NCI-H1930 (cell line): ENCODE results near the gene MPLKIP.
"Not testable (repeated sequence)": the region's sequence is repeated elsewhere in the genome, so short reads cannot be mapped to it uniquely, and the experiment has no call there.

Source experiments
- DNase-seq, 2 experiments: peaks; one replicate each; lab custom pipeline; 2025; lab: John Stamatoyannopoulos, UW

Gene MPLKIP

DNA sequence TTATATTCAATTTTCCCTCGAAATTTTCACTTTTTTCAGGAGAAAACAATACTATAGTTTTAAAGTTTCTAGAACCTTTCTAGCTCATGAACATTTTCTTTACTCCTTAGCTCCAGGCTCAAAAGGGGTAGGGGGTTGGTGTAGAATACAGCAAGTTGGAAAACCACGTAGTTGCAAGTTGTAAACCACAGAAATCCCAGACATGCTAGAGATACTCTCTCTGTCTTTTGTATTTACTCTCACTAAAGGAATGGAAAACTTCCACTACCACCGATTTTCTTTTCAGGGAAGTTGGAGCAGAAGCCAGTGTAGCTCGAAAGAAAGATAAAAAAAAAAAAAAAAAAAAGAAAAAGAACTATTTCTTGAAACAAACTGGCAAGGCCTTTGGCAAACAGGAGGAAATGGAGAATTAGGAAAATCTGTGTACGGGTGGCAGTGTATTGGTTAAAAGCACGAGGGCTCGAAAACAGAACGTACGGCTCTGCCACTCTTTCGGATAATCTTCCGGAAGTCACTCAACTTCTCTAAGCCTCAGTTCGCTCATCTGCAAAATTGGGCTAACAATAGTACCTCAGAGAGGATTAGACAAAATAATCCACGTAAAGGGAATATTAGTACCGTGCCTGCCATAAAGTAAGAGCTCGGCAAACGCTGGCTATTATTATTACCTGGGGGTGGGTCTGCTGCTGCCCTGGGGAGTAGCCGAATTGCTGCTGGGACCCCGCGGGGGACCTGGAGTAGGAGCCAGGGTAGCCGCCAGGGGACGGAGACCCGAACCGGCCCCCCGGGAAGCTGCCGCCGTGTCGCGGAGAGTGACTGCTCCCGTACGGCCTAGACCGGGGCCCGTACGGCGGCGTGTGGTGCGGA is 628 bp downstream of the MPLKIP start:
- no peak for DNase-seq

DNA sequence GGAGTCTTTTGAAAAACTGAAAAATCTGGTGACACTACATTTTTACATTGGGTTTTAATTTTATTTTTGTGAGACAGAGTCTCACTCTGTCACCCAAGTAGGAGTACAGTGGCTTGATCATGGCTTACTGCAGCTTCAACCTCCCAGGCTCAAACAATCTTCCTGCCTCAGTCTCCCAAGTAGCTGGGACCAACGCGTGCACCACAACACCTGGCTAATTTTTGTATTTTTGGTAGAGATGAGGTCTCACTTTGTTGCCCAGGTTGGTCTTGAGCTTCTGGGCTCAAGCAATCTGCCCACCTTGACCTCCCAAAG is 11.5 kb downstream of the MPLKIP start:
- no peak for DNase-seq

DNA sequence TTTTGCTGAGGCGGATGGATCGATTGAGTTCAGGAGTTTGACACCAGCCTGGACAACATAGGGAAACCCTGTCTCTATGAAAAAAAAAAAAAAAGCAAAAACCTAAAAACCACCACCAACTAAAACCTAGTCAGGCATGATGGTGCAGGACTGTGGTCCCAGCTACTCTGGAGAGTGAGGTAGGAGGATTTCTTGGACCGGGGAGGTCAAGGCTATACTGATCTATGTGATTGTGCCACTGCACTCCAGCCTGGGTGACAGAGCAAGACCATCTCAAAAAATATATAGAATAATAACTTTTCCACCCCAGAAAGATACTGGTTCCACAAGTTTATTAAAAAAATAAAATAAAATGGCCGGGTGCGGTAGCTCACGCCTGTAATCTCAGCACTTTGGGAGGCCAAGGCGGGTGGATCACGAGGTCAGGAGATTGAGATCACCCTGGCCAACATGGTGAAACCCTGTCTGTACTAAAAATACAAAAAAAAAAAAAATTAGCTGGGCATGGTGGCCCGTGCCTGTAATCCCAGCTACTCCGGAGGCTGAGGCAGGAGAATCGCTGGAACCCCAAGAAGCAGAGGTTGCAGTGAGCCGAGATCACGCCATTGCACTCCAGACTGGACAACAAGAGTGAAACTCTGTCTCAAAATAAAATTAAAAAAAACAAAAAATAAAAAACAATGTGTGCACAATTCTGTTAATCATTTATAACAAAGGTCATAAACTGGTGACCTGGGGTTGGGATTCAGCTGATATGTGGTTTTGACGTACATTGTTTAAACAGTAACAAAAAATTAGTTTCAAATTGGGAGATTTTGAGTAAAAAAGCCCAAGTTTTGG is 12.1 kb downstream of the MPLKIP start:
- not testable (repeated sequence) for DNase-seq

DNA sequence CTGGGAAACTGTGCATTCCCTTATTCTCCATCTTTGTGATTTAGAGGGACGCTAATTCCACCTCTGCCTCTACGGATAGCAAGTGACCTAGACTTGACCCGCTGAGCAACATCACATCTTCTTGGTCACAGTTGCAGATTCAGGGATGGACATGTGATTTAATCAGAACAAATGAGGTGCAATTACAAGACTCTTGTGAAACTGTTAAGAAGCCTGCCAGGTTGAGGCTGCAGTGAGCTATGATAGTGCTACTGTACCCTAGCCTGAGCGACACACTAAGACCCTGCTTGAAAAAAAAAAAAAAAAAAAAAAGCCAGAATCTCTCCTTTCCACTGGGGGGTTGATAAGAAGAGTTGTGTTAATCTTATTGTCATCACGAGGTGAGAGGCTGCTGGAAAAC is 14.4 kb downstream of the MPLKIP start:
- no peak for DNase-seq

DNA sequence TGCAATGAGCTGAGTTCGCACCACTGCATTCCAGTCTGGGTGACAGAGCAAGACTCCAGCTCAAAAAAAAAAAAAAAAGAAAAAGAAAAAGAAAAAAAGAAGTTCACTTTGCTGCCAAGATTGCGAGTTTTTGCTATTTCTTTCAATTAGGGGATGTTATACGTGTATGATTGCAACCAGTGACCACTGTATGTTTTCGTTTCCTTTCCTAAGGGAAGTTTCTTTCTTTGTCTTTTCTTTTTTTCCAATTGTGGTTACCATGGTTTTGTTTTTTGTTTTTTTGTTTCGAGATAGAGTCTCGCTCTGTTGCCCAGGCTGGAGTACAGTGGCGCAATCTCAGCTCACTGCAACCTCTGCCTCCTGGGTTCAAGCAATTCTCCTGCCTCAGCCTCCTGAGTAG is 16.2 kb downstream of the MPLKIP start:
- not testable (repeated sequence) for DNase-seq

DNA sequence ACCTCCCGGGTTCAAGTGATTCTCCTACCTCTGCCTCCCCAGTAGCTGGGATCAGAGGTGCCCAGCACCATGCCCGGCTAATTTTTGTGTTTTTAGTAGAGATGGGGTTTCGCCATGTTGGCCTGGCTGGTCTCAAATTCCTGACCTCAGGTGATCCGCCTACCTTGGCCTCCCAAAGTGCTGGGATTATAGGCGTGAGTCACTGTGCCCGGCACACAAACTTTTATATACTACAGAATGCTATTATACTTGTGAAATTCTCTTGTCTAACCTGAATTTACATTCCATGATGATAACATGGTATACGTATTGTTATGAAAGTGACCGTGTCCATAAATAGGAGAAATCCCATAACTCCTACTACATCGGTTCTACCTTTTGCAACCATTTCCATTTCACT is 17.2 kb downstream of the MPLKIP start:
- not testable (repeated sequence) for DNase-seq

DNA sequence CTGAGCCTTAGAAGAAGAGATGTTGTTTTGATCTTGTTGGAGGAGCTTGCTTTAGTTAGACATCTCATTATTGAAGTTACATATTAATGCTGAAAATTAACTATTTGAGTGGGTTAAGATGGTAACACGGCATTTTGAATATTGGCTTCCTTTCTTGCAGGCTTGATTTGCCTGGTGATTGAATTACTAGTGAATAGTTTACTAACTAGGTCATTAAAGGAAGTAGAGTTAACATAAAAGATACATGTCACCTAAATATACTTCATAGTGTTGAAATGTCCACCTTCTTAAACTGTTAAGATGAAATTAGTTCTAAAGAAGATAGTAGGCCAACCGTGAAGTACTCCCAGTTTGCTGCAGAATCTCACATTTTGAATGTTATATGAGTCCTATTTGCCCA is 18.5 kb downstream of the MPLKIP start:
- no peak for DNase-seq

DNA sequence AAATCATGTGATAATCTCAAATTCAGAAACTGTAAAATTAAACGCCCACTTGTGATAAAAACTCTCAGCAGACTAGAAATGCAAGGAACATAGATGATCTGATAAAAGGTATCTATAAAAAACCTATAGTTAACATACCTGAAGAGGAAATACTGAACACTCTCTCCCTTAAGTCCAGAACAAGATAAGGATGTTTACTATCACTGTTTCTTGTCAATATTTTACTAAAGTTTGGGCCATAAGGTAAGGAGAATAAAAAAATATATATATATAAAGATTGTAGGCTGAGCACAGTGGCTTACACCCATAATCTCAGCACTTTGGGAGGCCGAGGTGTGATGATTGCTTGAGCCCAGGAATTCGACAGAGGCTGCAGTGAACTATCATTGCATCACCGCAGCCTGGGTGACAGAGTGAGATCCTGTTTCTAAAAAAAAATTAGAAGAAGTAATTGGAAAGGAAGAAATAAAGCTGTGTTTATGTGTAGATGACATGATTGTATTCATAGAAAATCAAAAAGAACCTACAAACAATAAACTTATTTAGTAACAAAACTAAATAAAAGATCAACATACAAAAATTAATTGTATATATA is 28.4 kb downstream of the MPLKIP start:
- DNase-seq: no peak

DNA sequence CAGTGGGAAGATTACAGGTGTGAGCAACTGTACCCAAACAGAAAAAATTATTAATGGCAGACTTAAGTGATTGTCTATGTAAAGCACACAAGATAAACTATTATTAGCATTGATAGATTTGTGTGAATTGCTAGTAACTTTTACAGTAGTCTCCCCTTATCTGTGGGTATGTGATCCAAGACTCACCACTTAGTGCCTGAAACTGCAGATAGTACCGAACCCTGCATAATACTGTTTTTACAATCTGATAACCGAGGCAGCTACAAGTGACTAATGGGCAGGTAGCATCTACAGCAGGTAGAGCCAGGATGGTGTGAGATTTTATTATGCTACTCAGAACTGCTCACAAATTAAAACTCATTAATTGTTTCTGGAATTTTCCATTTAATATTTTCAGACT is 31.5 kb downstream of the MPLKIP start:
- DNase-seq: no peak

DNA sequence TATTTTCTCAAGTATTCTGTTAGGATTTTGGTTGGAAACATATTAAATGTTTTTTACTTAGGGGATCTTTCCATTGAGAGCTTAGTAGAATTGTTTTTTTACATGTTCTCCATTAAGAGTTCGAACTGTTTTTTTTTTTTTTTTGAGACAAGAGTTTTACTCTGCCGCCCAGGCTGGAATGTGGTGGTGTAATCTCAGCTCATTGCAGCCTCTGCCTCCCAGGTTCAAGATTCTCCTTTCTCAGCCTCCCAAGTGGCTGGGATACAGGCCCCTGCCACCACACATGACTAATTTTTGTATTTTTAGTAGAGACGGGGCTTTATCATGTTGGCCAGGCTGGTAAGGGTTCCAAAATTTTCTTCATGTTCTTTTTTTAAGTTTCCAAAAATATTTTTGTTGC is 33.2 kb downstream of the MPLKIP start:
- DNase-seq: no peak

DNA sequence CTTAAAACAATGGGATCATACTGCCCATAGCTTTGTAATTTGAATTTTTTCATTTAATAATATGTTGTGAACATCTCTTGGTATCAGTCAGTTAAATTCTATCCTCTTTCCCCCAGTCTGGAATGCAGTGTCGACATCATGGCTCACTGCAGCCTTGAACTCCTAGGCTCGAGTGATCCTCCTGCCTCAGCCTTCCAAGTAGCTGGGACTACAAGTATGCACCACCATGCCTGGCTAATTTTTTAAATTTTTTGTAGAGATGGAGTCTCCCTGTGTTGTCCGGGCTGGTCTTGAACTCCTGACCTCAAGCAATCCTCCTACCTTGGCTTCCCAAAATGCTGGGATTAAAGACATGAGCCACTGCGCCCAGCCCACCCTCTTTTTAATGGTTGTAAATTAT is 34.6 kb downstream of the MPLKIP start:
- no peak for DNase-seq

DNA sequence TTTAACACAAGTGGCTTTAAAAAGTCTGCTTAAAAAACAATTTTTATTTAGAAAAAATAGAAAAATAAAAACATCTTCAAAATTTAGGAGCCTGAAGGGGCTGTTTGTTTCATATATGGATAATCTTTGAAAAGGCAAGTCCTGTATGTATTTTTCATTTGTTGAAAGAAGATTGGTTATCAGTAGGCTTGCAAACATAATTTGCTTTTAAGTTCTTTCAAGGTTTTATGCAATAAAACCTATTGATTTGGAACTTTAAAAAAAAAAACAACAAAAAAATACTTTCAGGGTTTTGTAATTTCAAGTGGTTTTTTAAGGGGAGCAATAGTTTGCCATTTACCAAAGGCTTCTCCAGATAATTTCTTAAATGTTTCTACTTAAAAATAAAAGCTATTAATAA is 35.6 kb downstream of the MPLKIP start:
- DNase-seq: no peak

DNA sequence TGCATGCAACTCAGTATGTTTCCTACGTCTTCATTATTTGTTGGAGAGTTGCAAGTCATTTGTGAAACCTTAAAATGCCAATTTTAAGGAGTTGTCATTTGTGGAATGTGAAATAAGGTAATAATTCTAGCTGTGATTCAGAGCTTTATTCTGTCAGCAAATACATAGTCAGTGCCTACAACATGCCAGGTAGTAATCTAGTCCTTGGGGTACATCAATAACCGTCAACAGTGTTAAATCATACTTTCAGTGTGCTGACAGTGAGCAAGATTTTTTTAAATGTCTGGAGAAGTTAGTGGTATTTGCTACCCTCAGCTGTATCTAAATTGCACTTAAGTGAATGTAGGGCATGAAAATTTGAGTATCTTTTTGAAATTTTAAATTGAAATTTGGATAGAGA is 36.7 kb downstream of the MPLKIP start:
- DNase-seq: no peak

DNA sequence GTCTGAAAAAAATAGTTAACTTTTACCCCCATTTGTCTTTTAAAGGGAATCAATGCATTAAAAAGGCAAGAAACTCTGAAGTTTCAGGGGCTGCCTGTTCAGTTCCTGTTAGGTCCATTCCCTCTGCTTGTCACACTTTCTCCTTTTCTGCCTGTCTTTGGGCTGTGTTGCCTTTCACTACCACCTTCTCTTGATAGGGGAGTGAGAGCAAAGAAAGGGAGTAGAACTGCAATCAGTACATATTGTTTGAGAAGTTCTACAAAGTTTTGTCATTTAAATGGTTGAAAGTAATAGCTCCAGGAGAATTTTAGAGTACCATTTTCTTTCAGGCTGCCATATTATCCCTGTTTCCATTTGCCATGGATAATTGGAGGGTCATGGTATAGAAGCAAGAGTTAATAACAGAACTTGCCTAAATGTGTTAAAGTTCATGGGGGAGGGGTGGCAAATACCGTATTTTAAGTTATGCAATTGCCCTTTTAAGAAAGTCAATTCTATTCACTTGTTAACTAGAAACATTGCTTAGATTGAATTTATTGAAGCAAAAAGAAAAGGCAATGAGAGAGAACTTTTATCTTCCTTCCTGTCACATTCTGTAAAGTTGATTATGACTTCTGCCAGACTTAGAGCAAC is 38.6 kb downstream of the MPLKIP start:
- no peak for DNase-seq

DNA sequence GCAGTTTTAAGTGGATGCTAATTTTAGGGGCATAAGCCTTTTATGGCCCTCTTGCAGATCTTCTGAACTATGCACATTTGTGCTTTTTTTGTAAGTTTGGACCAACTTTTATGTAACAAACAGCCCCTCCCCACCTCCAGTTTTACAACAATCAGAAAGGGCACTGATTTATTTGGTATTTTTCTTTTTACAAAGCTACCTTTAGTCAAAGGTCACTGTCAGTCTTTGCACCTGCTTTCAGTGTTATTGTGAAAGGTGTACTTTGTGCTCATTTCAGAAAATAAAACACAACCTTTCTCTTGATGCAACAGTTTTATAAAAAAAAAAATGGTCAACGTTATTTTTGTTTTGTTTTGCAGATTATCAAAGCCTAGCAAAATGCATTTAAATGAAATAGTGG is 39.2 kb downstream of the MPLKIP start:
- no peak for DNase-seq

DNA sequence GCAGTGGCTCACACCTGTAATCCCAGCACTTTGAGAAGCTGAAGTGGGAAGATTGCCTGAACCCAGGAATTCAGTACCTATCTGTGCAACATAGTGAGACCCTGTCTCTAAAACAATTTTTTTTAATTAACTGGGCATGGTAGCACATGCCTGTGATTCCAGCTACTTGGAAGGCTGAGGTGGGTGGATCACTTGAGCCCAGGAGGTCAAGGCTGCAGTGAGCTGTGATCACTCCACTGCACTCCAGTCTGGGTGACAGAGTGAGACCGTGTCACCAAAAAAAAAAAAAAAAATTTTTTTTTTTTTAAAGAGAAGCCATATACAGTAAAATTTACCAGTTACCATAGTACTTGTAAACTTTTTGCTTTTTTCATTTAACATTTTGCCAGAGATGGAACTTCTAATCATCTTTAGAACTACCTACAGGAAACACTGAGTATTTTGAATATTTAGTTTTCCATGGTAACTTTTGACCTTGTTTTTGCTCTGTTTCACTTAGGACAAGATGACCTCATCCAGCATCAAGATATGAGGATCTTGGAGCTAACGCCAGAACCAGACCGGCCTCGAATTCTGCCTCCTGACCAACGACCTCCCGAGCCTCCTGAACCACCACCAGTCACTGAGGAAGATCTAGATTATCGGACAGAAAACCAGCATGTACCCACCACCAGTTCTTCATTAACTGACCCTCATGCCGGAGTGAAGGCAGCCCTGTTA is 40.6 kb downstream of the MPLKIP start:
- no peak for DNase-seq

DNA sequence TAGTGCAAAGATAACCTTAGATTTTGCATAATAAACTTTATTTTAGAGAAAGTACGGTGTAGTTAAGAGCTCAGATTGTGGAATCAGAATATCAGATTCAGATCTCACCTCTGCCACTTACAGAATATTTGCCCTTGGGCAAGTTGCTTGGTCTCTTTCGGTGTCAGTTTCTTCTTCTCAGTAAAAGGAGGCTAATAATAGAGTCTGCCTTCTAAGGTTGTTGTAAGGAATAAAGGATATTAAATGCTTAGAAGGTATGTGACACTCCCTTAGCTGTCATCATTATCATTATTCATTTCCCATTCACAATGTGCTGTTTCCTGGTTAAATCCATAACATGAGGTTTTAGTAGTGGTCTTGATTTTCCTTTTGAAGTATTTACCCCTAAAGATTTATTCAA is 42.2 kb downstream of the MPLKIP start:
- no peak for DNase-seq

DNA sequence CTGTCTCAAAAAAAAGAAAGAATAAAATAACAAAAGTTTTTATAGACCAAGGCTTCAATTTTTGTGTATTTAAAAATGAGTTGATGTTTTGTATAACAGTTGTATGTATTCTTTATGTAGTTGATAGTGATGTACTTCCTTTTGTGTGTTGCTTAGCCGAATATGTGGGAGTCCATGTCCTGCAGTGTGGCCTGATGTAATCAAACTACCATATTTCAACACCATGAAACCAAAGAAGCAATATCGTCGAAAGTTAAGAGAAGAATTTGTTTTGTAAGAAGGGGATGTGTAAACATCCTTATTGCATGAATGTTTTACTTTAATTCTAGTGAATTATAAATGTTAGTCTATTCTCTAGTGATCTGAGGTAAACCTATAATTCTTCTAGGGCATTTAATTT is 56.6 kb downstream of the MPLKIP start:
- DNase-seq: no peak
